Activated naive CD8-positive, alpha-beta T cell (primary cell): Measurements from ENCODE around the gene SVOPL.

ENCODE experiments used
- H3K27ac Mint-ChIP-seq: one replicate; pipeline ENCODE4 v1.8.0; 2021; ENCODE audit warnings: mixed read lengths
- H3K27me3 Mint-ChIP-seq: one replicate; pipeline ENCODE4 v1.8.0; 2021; ENCODE audit warnings: mixed read lengths
- H3K36me3 Mint-ChIP-seq: one replicate; pipeline ENCODE4 v1.8.0; 2021; ENCODE audit warnings: mixed read lengths
- H3K4me1 Mint-ChIP-seq: one replicate; pipeline ENCODE4 v1.8.0; 2021; ENCODE audit warnings: low read depth, mixed read lengths
- H3K4me3 Mint-ChIP-seq: one replicate; pipeline ENCODE4 v1.8.0; 2021; ENCODE audit warnings: mild to moderate bottlenecking, mixed read lengths
- H3K9me3 Mint-ChIP-seq: one replicate; pipeline ENCODE4 v1.8.0; 2021; ENCODE audit warnings: low read depth, mixed read lengths

The SVOPL gene

DNA sequence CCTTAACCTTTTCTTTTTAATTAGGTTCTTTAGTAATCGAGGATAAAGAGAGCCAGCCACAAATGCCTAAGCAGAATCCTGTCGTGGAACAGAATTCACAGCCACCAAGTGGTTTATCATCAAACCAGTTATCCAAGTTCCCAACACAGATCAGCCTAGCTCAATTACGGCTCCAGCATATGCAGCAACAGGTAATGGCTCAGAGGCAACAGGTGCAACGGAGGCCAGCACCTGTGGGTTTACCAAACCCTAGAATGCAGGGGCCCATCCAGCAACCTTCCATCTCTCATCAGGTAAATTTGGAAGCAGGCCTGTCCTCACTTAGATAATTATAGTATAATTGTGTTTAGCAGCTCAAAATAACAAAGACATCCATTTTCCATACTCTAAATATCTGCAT is 146.5 kb downstream of the SVOPL start:
- Mint-ChIP-seq H3K4me3 (no peak overlapping the region), H3K27ac (no peak overlapping the region), H3K36me3 (peaks cover 80% of the 10 kb centered on the region), H3K4me1 (no peaks in the 10 kb centered on the region), H3K27me3 (no peaks in the 10 kb centered on the region), H3K9me3 (peaks cover 18% of the 10 kb centered on the region)

DNA sequence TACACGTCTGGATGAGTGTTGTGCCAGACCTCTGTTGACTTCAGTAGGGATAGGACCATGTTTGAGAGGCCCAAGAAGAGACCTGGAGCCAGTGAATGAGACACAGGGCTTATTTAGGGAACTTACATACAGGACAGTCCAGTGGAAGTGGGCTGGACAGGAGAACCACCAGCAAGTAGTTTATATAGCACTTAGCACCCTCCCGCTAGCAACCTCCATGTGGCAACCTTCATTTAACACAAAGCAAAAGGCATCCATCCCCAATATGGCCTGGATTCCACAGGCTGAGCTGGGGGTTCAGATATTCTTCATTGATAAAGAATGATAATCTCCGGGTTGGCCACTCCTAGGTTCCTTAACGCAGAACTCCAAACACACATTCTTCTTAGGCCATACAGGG is 147.4 kb downstream of the SVOPL start:
- no peak overlapping the region for H3K4me3 Mint-ChIP-seq
- no peaks in the 10 kb centered on the region for H3K27me3 Mint-ChIP-seq
- no peak overlapping the region for H3K27ac Mint-ChIP-seq
- H3K9me3 Mint-ChIP-seq, result peaks cover 21% of the 10 kb centered on the region
- H3K4me1 Mint-ChIP-seq, result no peaks in the 10 kb centered on the region
- peaks cover 79% of the 10 kb centered on the region for H3K36me3 Mint-ChIP-seq

DNA sequence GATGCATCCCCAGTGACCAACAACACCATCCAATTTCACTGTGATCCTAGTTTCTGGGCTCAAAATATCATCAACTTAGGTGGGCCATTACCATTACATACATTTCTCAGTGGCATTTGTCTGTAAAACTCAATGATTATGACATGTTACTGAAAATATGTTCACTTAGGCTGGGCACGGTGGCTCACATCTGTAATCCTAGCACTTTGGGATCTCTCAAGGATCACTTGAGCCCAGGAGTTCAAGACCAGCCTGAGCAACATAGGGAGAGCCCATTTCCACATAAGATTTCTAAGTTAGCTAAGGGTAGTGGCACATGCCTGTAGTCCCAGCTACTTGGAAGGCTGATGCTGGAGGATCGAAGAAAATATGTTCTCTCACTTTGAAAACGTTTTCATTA is 150.1 kb downstream of the SVOPL start:
- Mint-ChIP-seq H3K27me3 (no peaks in the 10 kb centered on the region), H3K9me3 (peaks cover 14% of the 10 kb centered on the region), H3K4me1 (no peaks in the 10 kb centered on the region), H3K4me3 (no peak overlapping the region), H3K36me3 (peaks cover 74% of the 10 kb centered on the region), H3K27ac (no peak overlapping the region)

DNA sequence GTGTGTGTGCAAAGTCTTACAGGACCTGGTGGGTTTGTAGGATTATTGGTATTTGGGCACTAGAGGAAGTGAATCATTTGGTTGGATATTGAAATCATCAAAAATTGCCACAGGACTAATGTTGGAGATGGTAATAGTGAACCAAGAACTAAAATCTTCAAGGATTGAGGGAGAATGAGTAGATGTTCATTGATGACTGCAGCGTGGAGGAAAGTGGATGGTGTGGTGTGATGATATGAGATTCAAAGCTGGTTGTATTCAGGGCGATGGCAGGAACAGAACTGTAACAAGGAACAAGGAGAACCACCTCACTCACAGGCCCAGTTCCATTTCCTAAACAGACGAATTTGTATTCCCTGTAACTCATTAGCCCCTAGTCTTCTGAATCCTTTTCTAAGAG is 150.8 kb downstream of the SVOPL start:
- H3K4me3 Mint-ChIP-seq, result no peak overlapping the region
- peaks cover 78% of the 10 kb centered on the region for H3K36me3 Mint-ChIP-seq
- peaks cover 14% of the 10 kb centered on the region for H3K9me3 Mint-ChIP-seq

DNA sequence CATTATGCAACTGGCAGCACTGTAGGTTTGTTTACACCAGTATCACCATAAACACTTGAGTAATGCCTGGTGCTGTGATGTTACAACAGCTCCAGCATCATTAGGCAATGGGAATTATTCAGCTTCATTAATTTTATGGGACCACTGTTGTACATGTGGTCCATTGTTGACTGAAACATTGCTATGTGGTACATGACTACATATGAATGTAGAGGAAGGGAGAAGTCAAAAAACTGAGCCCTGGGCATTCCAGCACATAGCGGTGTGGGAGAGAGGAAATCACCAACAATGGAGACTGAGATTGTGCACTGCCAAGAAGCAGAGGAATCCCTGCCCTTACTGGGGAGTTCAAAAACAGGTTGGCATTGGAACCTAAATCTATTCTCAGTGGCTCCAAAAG is 152.1 kb downstream of the SVOPL start:
- H3K27ac Mint-ChIP-seq, result no peak overlapping the region
- no peaks in the 10 kb centered on the region for H3K4me1 Mint-ChIP-seq
- H3K27me3 Mint-ChIP-seq, result no peaks in the 10 kb centered on the region
- H3K36me3 Mint-ChIP-seq, result peaks cover 79% of the 10 kb centered on the region
- H3K9me3 Mint-ChIP-seq, result peaks cover 14% of the 10 kb centered on the region
- H3K4me3 Mint-ChIP-seq, result no peak overlapping the region

More for the DNA sequence above, 150.8 kb downstream of the SVOPL start:
- Mint-ChIP-seq H3K27me3 (no peaks in the 10 kb centered on the region), H3K27ac (no peak overlapping the region), H3K4me1 (no peaks in the 10 kb centered on the region)

DNA sequence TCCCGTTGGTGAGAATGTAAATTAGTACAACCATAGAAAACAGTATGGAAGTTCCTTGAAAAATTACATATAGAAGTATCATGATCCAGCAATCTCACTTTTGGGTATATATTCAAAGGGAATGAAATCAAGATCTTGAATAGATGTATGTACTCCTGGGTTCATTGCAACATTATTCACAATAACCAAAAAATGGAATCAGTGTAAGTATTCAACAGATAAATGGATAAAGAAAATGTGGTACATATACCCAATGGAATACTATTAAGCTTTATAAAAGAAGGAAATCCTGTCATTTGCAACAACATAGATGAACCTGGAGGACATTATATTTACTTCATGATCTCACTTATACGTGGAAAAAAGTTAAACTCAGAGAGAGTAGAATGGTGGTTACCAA is 154.3 kb downstream of the SVOPL start:
- peaks cover 3% of the 10 kb centered on the region for H3K4me1 Mint-ChIP-seq
- no peak overlapping the region for H3K4me3 Mint-ChIP-seq
- H3K27ac Mint-ChIP-seq, result no peak overlapping the region
- H3K27me3 Mint-ChIP-seq, result no peaks in the 10 kb centered on the region
- peaks cover 70% of the 10 kb centered on the region for H3K36me3 Mint-ChIP-seq
- peaks cover 12% of the 10 kb centered on the region for H3K9me3 Mint-ChIP-seq

DNA sequence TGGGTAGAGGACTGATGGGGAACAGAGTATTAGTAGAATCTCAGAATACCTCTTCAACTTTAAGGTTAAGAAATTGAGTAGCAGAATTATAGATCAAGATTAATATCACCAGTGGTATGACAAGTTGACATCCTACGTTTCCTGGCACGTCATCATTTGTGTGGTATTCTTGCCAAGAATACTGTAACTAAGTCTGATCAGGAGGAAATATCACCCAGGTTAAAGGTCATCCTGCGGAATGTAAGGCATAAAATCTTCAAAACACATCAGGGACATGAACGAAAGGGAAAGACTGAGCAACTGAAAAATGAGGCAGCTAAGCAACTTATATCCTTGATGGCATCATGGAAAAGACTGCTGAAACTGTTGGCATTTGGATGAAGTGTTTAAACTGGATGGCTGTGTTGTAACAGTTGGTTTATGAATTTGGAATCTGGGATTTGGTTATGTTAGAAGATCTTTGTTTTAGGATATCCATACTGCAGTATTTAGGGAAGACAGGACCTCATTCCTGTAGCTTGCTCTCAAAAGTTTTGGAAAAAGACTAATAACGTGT is 155.0 kb downstream of the SVOPL start:
- peaks cover 71% of the 10 kb centered on the region for H3K36me3 Mint-ChIP-seq
- H3K27ac Mint-ChIP-seq, result no peak overlapping the region
- peaks cover 3% of the 10 kb centered on the region for H3K4me1 Mint-ChIP-seq
- no peak overlapping the region for H3K4me3 Mint-ChIP-seq
- no peaks in the 10 kb centered on the region for H3K27me3 Mint-ChIP-seq
- peaks cover 11% of the 10 kb centered on the region for H3K9me3 Mint-ChIP-seq

DNA sequence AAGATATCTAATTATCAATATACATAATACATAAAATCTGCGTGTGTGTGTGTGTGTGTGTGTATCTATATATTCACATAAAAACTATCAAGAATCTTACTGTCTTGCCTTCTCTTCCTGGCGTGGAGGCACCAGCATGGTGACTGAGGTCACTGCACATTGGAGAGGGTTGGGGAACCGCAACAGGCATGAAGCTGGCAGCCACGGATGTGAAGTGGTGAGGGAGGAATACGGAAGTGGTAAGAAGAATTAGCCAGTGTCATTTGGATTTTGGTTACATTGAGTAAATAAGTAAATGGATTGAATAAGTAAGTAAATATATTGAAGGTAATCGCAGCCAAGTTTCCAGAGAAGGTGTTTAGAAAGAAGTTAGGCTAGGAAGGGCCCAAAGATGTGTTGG is 156.0 kb downstream of the SVOPL start:
- Mint-ChIP-seq H3K9me3 (peaks cover 8% of the 10 kb centered on the region), H3K4me3 (no peak overlapping the region), H3K36me3 (peaks cover 71% of the 10 kb centered on the region), H3K4me1 (peaks cover 3% of the 10 kb centered on the region), H3K27ac (no peak overlapping the region), H3K27me3 (no peaks in the 10 kb centered on the region)
